ENCODE measurements around the gene ARL5B. TPM values are rescaled to one million over a fixed set of nuclear protein-coding genes. Genes with fewer than 3 reads are reported as not detected.

ARL5B gene
- total and polyA plus RNA-seq, 12 donors: 2.0 to 10.9 (median 7.2) TPM

- Histone ChIP-seq H3K27ac (no peak overlapping the region), H3K4me3 (no peak overlapping the region), H3K27me3 (no peaks in the 10 kb centered on the region), H3K9me3 (no peaks in the 10 kb centered on the region), H3K4me1 (peaks cover 0 to 54% (median 31%) of the 10 kb centered on the region in 9 donors), H3K36me3 (peaks cover 0 to 31% (median 15%) of the 10 kb centered on the region in 9 donors)
- whole genome bisulfite sequencing, 2 donors: 83 to 89% methylated on average over 2 of the region's 2 CpGs
- intact Hi-C loops (cut with DNase I): no loop called here
- TF ChIP-seq CTCF (IDR thresholded peaks at IDR 0.05): no peak
- no peak for DNase-seq
- ATAC-seq: no peak
Measured at GRCh38 chr10:18664841-18665478, 5.7 kb downstream of the ARL5B start.

GRCh38 chr10:18665815-18666558 is 6.8 kb downstream of the ARL5B start:
- no peak overlapping the region for H3K4me3 ChIP-seq
- intact Hi-C loops (cut with DNase I): no loop called here
- peaks cover 0 to 43% (median 25%) of the 10 kb centered on the region in 9 donors for H3K4me1 ChIP-seq
- TF ChIP-seq CTCF (IDR thresholded peaks at IDR 0.05): no peak
- H3K27me3 ChIP-seq: no peaks in the 10 kb centered on the region
- peaks cover 0 to 41% (median 18%) of the 10 kb centered on the region in 9 donors for H3K36me3 ChIP-seq
- no peaks in the 10 kb centered on the region for H3K9me3 ChIP-seq
- ATAC-seq (no peak), DNase-seq (no peak)
- no peak overlapping the region for H3K27ac ChIP-seq
- WGBS, 2 donors: 64 to 66% methylated on average over 3 of the region's 3 CpGs

GRCh38 chr10:18666810-18667209 is 7.6 kb downstream of the ARL5B start:
- TF ChIP-seq CTCF (IDR thresholded peaks at IDR 0.05): no peak
- no peak overlapping the region for H3K27ac ChIP-seq
- no peak for DNase-seq
- H3K9me3 ChIP-seq: no peaks in the 10 kb centered on the region
- H3K4me3 ChIP-seq: no peak overlapping the region
- H3K4me1 ChIP-seq: peaks cover 0 to 35% (median 17%) of the 10 kb centered on the region in 9 donors
- peaks cover 0 to 49% (median 25%) of the 10 kb centered on the region in 9 donors for H3K36me3 ChIP-seq
- intact Hi-C loops (cut with DNase I): no loop called here
- ATAC-seq: no peak
- no peaks in the 10 kb centered on the region for H3K27me3 ChIP-seq
- 88 to 96% methylated on average over 2 of the region's 2 CpGs for whole genome bisulfite sequencing, 2 donors

GRCh38 chr10:18668026-18668425 is 8.8 kb downstream of the ARL5B start:
- ATAC-seq (no peak), DNase-seq (no peak)
- peaks cover 0 to 61% (median 30%) of the 10 kb centered on the region in 9 donors for H3K36me3 ChIP-seq
- H3K4me3 ChIP-seq: no peak overlapping the region
- no peaks in the 10 kb centered on the region for H3K9me3 ChIP-seq
- intact Hi-C loops (cut with DNase I): no loop called here
- no peak for TF ChIP-seq CTCF (IDR thresholded peaks at IDR 0.05)
- whole genome bisulfite sequencing, 2 donors: 87 to 88% methylated on average over 2 of the region's 2 CpGs
- H3K27ac ChIP-seq: no peak overlapping the region
- no peaks in the 10 kb centered on the region for H3K27me3 ChIP-seq
- peaks cover 0 to 23% (median 9%) of the 10 kb centered on the region in 9 donors for H3K4me1 ChIP-seq
